Panc1 (cell line): ENCODE measurements around the gene ENTHD1. TPM values are rescaled to one million over a fixed set of nuclear protein-coding genes. Genes with fewer than 3 reads are reported as not detected.

Source experiments
- ATAC-seq: fragments of 200-7000 bp; cut with Tn5 transposase; 2 replicates; pipeline ENCODE4 v1.9.1; 2020; ENCODE audit warnings: mild to moderate bottlenecking, moderate library complexity
- BruUV-seq: library from RNA; stranded (reverse); fragments of 400-500 nt; replicated peaks from 2 replicates; lab custom pipeline; 2021; lab: Mats Ljungman, UMichigan
- CTCF ChIA-PET: fragments of 300-600 bp; sonication (Branson Sonifier 250); formaldehyde crosslinking; loops from one replicate; lab custom pipeline; 2022; ENCODE audit warnings: antibody characterized with exemption; lab: Charles Lee
- POLR2A ChIA-PET: fragments of 300-600 bp; sonication (Branson Sonifier 250); formaldehyde crosslinking; loops from one replicate; lab custom pipeline; 2022; ENCODE audit warnings: antibody characterized with exemption; lab: Charles Lee
- DNase-seq: peaks from one replicate; pipeline ENCODE4 v3.0.0-alpha.2; 2010; ENCODE audit warnings: low read depth, low spot score
- H3K27ac ChIP-seq: 2 replicates; pipeline ENCODE4 v1.5.1; 2011; ENCODE audit warnings: mild to moderate bottlenecking, low read length, inconsistent platforms
- H3K27me3 ChIP-seq: fragments of 200-500 bp; sonication (Bioruptor generic); 2 replicates; pipeline ENCODE4 v1.6.0; 2014; ENCODE audit warnings: low read length, inconsistent platforms; ENCODE audit not compliant: control insufficient read depth, insufficient read depth
- H3K36me3 ChIP-seq: fragments of 200-500 bp; sonication (Bioruptor generic); 2 replicates; pipeline ENCODE4 v1.5.1; 2014; ENCODE audit warnings: inconsistent platforms, mild to moderate bottlenecking, low read length, moderate library complexity; ENCODE audit not compliant: control insufficient read depth, insufficient read depth
- H3K4me1 ChIP-seq: 2 replicates; pipeline ENCODE4 v1.5.1; 2011; ENCODE audit warnings: inconsistent platforms, mild to moderate bottlenecking, low read length, moderate library complexity; ENCODE audit not compliant: control insufficient read depth, insufficient read depth
- H3K4me3 ChIP-seq, 2 experiments: 2 replicates each; pipeline ENCODE4 v1.5.1; 2011 to 2012; ENCODE audit warnings: low read depth in 2 of 2, low read length in 2 of 2, mild to moderate bottlenecking in 2 of 2, inconsistent platforms in 1 of 2, moderate library complexity in 1 of 2
- H3K9me3 ChIP-seq: fragments of 200-500 bp; sonication (Bioruptor generic); 2 replicates; pipeline ENCODE4 v1.5.1; 2014; ENCODE audit warnings: low read depth, mild to moderate bottlenecking, inconsistent platforms, low read length, moderate library complexity; ENCODE audit not compliant: control insufficient read depth, insufficient read depth
- POLR2AphosphoS5 ChIP-seq: IDR thresholded peaks from 2 replicates; pipeline ENCODE4 v1.6.1; 2012; ENCODE audit warnings: mild to moderate bottlenecking, low read depth, low read length, moderate library complexity
- SIN3A ChIP-seq: IDR thresholded peaks from 2 replicates; pipeline ENCODE4 v1.6.1; 2012; ENCODE audit warnings: low read depth, mild to moderate bottlenecking, low read length, moderate library complexity, borderline replicate concordance; ENCODE audit not compliant: insufficient read depth
- TCF7L2 ChIP-seq: IDR thresholded peaks from 2 replicates; pipeline ENCODE4 v1.6.1; 2011; ENCODE audit warnings: mild to moderate bottlenecking, low read depth, low read length, inconsistent platforms
- in situ Hi-C: cut with HindIII; loops from 2 replicates; pipeline ENCODE4 v1.10.0; 2016; ENCODE audit warnings: low sequenced_read_pairs, low pct_unique_long_range_greater_than_20kb
- intact Hi-C: fragments of 100-400 bp; cut with micrococcal nuclease; formaldehyde crosslinking; loops from one replicate; pipeline ENCODE4 v1.10.0; 2022; ENCODE audit not compliant: unreplicated experiment
- total RNA-seq: library from RNA; stranded (reverse); gene quantifications from one replicate; pipeline ENCODE4 v1.2.1, GENCODE V29; 2021; ENCODE audit not compliant: unreplicated experiment
- TF ChIP-seq, protein P1 (sequence below), 2 experiments: IDR thresholded peaks; 2 replicates each; pipeline ENCODE4 v1.6.1; 2011 to 2012; ENCODE audit warnings: low read depth in 2 of 2, control low read depth in 1 of 2, low read length in 1 of 2, mild to moderate bottlenecking in 1 of 2, moderate library complexity in 1 of 2; ENCODE audit not compliant: insufficient read depth in 1 of 2
- TF ChIP-seq, protein P2 (sequence below): fragments of 450-650 bp; IDR thresholded peaks from 2 replicates; pipeline ENCODE4 v1.5.1; 2017; ENCODE audit warnings: mild to moderate bottlenecking

ENTHD1 gene
- total RNA-seq, 1 experiment from 2014 or later, result not detected

DNA sequence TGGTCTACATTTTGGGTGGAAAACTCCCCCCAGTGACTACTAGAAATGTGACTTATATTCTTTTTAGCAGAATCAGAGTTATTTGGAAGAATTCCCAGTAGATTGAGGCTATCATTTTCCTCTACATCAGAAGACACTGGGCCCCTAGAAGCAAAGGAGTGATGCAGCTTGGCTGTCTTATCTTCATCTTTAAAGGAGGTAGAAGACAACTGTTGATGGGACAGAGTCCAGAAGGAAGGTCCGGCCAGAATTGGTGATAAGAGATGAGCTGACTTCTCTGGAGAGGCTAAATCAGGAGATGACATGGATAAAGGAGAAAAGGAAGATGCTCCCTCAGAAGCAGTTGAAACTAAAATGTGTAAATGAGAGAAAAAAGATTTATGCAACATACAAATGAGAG is 149.6 kb downstream of the ENTHD1 start:
- no peaks in the 10 kb centered on the region for H3K36me3 ChIP-seq
- ATAC-seq (no peak), DNase-seq (no peak)
- in situ Hi-C loops (no loop called here), intact Hi-C loops (no loop called here)
- H3K9me3 ChIP-seq, result peaks cover 4% of the 10 kb centered on the region; the same call in 1 of the 2 replicates
- no TSS peak for BruUV-seq
- H3K4me3 ChIP-seq, result no peak overlapping the region
- ChIA-PET CTCF (no interaction called here), POLR2A (no interaction called here)
- TF ChIP-seq POLR2AphosphoS5, result no peak
- TF ChIP-seq, protein P1, sequence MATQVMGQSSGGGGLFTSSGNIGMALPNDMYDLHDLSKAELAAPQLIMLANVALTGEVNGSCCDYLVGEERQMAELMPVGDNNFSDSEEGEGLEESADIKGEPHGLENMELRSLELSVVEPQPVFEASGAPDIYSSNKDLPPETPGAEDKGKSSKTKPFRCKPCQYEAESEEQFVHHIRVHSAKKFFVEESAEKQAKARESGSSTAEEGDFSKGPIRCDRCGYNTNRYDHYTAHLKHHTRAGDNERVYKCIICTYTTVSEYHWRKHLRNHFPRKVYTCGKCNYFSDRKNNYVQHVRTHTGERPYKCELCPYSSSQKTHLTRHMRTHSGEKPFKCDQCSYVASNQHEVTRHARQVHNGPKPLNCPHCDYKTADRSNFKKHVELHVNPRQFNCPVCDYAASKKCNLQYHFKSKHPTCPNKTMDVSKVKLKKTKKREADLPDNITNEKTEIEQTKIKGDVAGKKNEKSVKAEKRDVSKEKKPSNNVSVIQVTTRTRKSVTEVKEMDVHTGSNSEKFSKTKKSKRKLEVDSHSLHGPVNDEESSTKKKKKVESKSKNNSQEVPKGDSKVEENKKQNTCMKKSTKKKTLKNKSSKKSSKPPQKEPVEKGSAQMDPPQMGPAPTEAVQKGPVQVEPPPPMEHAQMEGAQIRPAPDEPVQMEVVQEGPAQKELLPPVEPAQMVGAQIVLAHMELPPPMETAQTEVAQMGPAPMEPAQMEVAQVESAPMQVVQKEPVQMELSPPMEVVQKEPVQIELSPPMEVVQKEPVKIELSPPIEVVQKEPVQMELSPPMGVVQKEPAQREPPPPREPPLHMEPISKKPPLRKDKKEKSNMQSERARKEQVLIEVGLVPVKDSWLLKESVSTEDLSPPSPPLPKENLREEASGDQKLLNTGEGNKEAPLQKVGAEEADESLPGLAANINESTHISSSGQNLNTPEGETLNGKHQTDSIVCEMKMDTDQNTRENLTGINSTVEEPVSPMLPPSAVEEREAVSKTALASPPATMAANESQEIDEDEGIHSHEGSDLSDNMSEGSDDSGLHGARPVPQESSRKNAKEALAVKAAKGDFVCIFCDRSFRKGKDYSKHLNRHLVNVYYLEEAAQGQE (IDR thresholded peaks at IDR 0.05; ENCODE audit: insufficient read depth in 1 of 2, low read depth in 2 of 2, low read length in 1 of 2), result no peak
- TF ChIP-seq TCF7L2, result no peak
- TF ChIP-seq SIN3A, result no peak
- TF ChIP-seq, protein P2, sequence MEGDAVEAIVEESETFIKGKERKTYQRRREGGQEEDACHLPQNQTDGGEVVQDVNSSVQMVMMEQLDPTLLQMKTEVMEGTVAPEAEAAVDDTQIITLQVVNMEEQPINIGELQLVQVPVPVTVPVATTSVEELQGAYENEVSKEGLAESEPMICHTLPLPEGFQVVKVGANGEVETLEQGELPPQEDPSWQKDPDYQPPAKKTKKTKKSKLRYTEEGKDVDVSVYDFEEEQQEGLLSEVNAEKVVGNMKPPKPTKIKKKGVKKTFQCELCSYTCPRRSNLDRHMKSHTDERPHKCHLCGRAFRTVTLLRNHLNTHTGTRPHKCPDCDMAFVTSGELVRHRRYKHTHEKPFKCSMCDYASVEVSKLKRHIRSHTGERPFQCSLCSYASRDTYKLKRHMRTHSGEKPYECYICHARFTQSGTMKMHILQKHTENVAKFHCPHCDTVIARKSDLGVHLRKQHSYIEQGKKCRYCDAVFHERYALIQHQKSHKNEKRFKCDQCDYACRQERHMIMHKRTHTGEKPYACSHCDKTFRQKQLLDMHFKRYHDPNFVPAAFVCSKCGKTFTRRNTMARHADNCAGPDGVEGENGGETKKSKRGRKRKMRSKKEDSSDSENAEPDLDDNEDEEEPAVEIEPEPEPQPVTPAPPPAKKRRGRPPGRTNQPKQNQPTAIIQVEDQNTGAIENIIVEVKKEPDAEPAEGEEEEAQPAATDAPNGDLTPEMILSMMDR, result no peak
- peaks cover 4% of the 10 kb centered on the region for H3K27me3 ChIP-seq
- no peak overlapping the region for H3K27ac ChIP-seq
- no peaks in the 10 kb centered on the region for H3K4me1 ChIP-seq

DNA sequence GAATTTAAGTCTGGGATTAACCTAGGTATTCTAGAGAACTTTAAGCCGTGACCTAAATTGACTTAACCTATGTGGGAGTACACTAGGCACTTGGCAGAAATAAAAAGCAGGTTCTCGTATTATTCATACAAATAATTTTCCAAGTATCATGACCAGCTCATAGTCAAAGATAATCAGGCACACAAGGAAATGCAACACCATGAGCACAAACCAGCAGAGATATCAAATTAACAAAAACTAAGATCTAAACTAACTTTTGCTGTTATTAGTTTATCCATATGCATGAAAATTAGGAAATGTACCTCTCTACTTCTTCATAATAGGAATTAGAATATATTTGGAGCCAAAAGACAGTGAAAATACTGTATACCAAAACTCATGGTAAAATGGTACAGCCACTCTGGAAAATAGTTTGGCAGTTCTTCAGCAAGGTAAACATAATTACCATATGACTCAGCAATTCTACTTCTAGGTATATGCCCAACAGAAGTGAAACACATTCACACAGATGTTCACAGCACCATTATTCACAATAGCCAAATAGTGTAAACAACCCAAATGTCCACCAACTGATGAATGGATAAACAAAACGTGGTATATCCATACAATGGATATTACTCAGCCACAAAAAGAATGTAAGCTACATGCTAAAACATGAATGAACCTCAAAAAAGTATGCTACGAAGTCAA is 154.1 kb downstream of the ENTHD1 start:
- DNase-seq (no peak), ATAC-seq (no peak)
- ChIA-PET POLR2A (no interaction called here), CTCF (no interaction called here)
- in situ Hi-C loops (no loop called here), intact Hi-C loops (no loop called here)
- no TSS peak for BruUV-seq
- Histone ChIP-seq H3K4me1 (no peaks in the 10 kb centered on the region), H3K27ac (no peak overlapping the region), H3K27me3 (no peaks in the 10 kb centered on the region; the same call in 1 of the 2 replicates), H3K4me3 (no peak overlapping the region), H3K9me3 (peaks cover 4% of the 10 kb centered on the region; the same call in 1 of the 2 replicates), H3K36me3 (no peaks in the 10 kb centered on the region)
- TF ChIP-seq POLR2AphosphoS5, result no peak
- TF ChIP-seq TCF7L2, result no peak
- TF ChIP-seq, protein P1 (IDR thresholded peaks at IDR 0.05; ENCODE audit: insufficient read depth in 1 of 2, low read depth in 2 of 2, low read length in 1 of 2), result no peak
- TF ChIP-seq SIN3A, result no peak
- TF ChIP-seq, protein P2, result no peak
